ENCODE measurements around the gene CCNY. TPM values are rescaled to one million over a fixed set of nuclear protein-coding genes. Genes with fewer than 3 reads are reported as not detected.

The CCNY gene
- total and polyA plus RNA-seq, 8 donors, result 60.9 to 87.6 (median 81.7) TPM

- intact Hi-C loops (cut with DNase I), result no loop called here
- Histone ChIP-seq H3K27ac (peak overlapping the region in 1 of 2 donors; percentile 81), H3K36me3 (no peaks in the 10 kb centered on the region), H3K4me3 (no peak overlapping the region), H3K9me3 (no peaks in the 10 kb centered on the region), H3K4me1 (peaks cover 0 to 29% of the 10 kb centered on the region in 2 donors), H3K27me3 (no peaks in the 10 kb centered on the region)
- no peak for ATAC-seq
- TF ChIP-seq, protein P1, sequence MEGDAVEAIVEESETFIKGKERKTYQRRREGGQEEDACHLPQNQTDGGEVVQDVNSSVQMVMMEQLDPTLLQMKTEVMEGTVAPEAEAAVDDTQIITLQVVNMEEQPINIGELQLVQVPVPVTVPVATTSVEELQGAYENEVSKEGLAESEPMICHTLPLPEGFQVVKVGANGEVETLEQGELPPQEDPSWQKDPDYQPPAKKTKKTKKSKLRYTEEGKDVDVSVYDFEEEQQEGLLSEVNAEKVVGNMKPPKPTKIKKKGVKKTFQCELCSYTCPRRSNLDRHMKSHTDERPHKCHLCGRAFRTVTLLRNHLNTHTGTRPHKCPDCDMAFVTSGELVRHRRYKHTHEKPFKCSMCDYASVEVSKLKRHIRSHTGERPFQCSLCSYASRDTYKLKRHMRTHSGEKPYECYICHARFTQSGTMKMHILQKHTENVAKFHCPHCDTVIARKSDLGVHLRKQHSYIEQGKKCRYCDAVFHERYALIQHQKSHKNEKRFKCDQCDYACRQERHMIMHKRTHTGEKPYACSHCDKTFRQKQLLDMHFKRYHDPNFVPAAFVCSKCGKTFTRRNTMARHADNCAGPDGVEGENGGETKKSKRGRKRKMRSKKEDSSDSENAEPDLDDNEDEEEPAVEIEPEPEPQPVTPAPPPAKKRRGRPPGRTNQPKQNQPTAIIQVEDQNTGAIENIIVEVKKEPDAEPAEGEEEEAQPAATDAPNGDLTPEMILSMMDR (IDR thresholded peaks at IDR 0.05), result no peak
- no peak for DNase-seq
Observed at GRCh38 chr10:35488228-35488627, 151.9 kb downstream of the CCNY start.

- intact Hi-C loops (cut with DNase I), result no loop called here
- Histone ChIP-seq H3K4me3 (no peak overlapping the region), H3K27me3 (no peaks in the 10 kb centered on the region), H3K4me1 (peaks cover 8 to 37% of the 10 kb centered on the region in 2 donors), H3K27ac (no peak overlapping the region), H3K9me3 (no peaks in the 10 kb centered on the region), H3K36me3 (no peaks in the 10 kb centered on the region)
- TF ChIP-seq, protein P1 (IDR thresholded peaks at IDR 0.05), result no peak
- ATAC-seq (peak; percentile 52), DNase-seq (no peak)
Observed at GRCh38 chr10:35492386-35493195, 156.3 kb downstream of the CCNY start.

DNA sequence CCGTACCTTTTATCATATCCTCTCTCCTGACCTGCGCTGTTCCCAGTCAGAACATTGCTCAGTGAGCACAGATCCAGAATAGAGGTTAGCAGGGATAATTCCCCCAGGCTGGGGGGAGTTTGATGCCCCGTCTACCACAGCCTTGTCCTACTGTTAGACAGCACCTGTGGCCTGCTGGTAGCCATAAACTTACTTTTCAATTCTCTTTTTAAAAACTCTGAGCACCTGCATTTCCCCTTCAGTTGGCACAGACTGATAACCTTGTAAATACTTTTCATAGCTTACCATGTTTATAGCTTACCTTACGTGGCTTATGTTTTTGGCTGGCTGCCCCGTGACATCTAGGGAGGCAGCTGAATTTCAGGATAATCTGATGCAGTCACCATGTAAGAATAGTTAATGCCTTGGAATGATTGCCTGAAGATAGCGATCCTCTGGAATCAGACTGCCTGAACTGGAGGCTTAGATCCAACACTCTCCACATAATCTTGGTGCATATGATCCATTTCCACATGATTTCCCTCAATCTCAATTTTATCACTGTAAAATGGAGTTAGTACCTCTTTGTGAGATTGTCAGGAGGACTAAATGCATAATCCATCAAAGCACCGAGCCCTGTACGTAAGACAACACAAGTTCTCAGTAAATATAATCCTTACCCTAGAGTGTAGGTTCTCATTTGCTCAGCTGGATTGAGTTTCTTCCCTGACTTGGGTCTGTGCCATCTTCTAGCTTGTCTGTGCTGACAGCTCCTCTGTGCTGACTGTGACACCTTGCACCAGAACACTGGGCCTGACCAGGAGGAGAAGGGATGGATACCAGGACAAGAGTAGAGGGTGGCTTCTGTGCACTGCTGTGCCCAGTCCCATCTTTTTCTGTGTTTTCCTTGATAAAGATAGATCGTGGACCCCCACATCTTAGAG is 157.1 kb downstream of the CCNY start:
- H3K27ac ChIP-seq, result no peak overlapping the region
- ATAC-seq, result no peak

DNA sequence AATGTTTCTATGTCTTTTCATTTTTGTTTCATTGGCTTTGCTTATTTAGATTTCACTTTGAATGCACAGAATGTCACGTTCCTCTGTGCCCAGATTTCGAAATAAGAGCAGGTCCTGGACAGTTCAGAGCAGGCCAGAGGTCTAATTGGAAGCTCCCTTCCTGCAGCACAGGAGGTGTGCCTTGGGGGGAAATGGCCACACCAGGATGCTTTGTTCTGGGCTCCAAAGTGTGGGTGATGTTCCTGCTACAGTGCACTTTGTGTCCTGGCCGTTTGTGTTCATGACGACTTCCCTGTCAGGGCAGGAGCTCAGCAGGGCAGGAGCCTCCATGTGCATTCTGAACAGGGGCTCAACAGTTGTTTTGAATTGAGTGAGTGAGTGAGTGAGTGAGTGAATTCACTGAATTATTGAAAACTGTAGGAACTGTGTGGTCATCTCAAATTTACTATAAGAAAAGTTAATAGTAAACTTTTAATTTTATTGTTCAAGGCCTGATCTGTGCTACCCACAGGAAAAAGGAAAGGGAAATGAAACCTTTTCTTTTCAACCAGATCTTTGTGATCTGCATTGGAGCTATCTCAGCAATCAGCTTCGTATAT is 159.3 kb downstream of the CCNY start:
- peak; percentile 59 for ATAC-seq
- Histone ChIP-seq H3K4me3 (no peak overlapping the region), H3K27me3 (no peaks in the 10 kb centered on the region), H3K9me3 (no peaks in the 10 kb centered on the region), H3K36me3 (no peaks in the 10 kb centered on the region), H3K27ac (peak overlapping the region in 1 of 2 donors; percentile 13), H3K4me1 (peaks cover 8 to 30% of the 10 kb centered on the region in 2 donors)
- intact Hi-C loops (cut with DNase I), result no loop called here
- TF ChIP-seq, protein P1 (IDR thresholded peaks at IDR 0.05), result no peak
- DNase-seq, result no peak

More for the DNA sequence above, 157.1 kb downstream of the CCNY start:
- TF ChIP-seq, protein P1 (IDR thresholded peaks at IDR 0.05), result no peak
- Histone ChIP-seq H3K36me3 (no peaks in the 10 kb centered on the region), H3K9me3 (no peaks in the 10 kb centered on the region), H3K27me3 (no peaks in the 10 kb centered on the region), H3K4me3 (no peak overlapping the region), H3K4me1 (peaks cover 8 to 31% of the 10 kb centered on the region in 2 donors)
- intact Hi-C loops (cut with DNase I), result no loop called here
- DNase-seq, result no peak
